Mesodermal cell (in vitro differentiated cells): Measurements from ENCODE around the gene MS4A6E.

ENCODE experiments used
- H3K27ac ChIP-seq: 2 replicates; pipeline ENCODE4 v1.7.0; 2013; ENCODE audit warnings: mild to moderate bottlenecking, low read depth, low read length, moderate library complexity; ENCODE audit not compliant: severe bottlenecking
- H3K36me3 ChIP-seq: 2 replicates; pipeline ENCODE4 v1.7.1; 2013; ENCODE audit warnings: mild to moderate bottlenecking, low read length, moderate library complexity; ENCODE audit not compliant: control insufficient read depth, insufficient read depth
- H3K4me1 ChIP-seq: one replicate; pipeline ENCODE4 v1.7.1; 2013; ENCODE audit warnings: mild to moderate bottlenecking, low read length; ENCODE audit not compliant: insufficient read depth, control insufficient read depth, poor library complexity, severe bottlenecking
- H3K4me3 ChIP-seq: 2 replicates; pipeline ENCODE4 v1.7.0; 2013; ENCODE audit warnings: low read length, control low read depth, mild to moderate bottlenecking; ENCODE audit not compliant: insufficient read depth, poor library complexity, severe bottlenecking; ENCODE audit errors: extremely low read depth
- H3K9me3 ChIP-seq: 2 replicates; pipeline ENCODE4 v1.7.1; 2013; ENCODE audit warnings: mild to moderate bottlenecking, low read length, moderate library complexity; ENCODE audit not compliant: control insufficient read depth
- WGBS, 2 experiments: methylation state at CpG; one replicate each; pipeline ENCODE4 v1.1.5; 2013; ENCODE audit warnings: missing lambda C conversion rate in 2 of 2; ENCODE audit not compliant: insufficient coverage in 2 of 2; 5-methylcytosine and 5-hydroxymethylcytosine counted together

MS4A6E gene

GRCh38 chr11:60305906-60306619, 21.0 kb upstream of the MS4A6E start:
- 61 to 69% methylated on average over 2 of the region's 3 CpGs for WGBS, 2 experiments
- Histone ChIP-seq H3K27ac (peak overlapping the region; percentile 73), H3K9me3 (no peaks in the 10 kb centered on the region), H3K4me3 (no peak overlapping the region), H3K4me1 (peaks cover 25% of the 10 kb centered on the region), H3K36me3 (no peaks in the 10 kb centered on the region)

GRCh38 chr11:60307507-60308195, 19.4 kb upstream of the MS4A6E start:
- WGBS, 2 experiments = 100% methylated on average over 3 of the region's 3 CpGs; no CpG with 5 or more reads in 1 of the 2 experiments
- no peak overlapping the region for H3K27ac ChIP-seq
- H3K4me3 ChIP-seq = no peak overlapping the region
- H3K36me3 ChIP-seq = no peaks in the 10 kb centered on the region
- peaks cover 25% of the 10 kb centered on the region for H3K4me1 ChIP-seq
- no peaks in the 10 kb centered on the region for H3K9me3 ChIP-seq

- 100% methylated on average over 1 of the region's 5 CpGs; no CpG with 5 or more reads in 1 of the 2 experiments for WGBS, 2 experiments
Measured at GRCh38 chr11:60310407-60310998, 16.6 kb upstream of the MS4A6E start.

GRCh38 chr11:60314635-60315321, 12.3 kb upstream of the MS4A6E start:
- WGBS, 2 experiments = 100% methylated on average over 1 of the region's 2 CpGs; no CpG with 5 or more reads in 1 of the 2 experiments
- Histone ChIP-seq H3K36me3 (no peaks in the 10 kb centered on the region), H3K9me3 (no peaks in the 10 kb centered on the region), H3K27ac (peak overlapping the region; percentile 41), H3K4me3 (no peak overlapping the region), H3K4me1 (peaks cover 6% of the 10 kb centered on the region)

More at GRCh38 chr11:60310407-60310998, 16.6 kb upstream of the MS4A6E start:
- Histone ChIP-seq H3K4me3 (no peak overlapping the region), H3K27ac (no peak overlapping the region), H3K9me3 (no peaks in the 10 kb centered on the region), H3K4me1 (peaks cover 19% of the 10 kb centered on the region), H3K36me3 (no peaks in the 10 kb centered on the region)

- Histone ChIP-seq H3K36me3 (no peaks in the 10 kb centered on the region), H3K4me3 (no peak overlapping the region), H3K27ac (no peak overlapping the region)
Measured at GRCh38 chr11:60315871-60316270, 11.2 kb upstream of the MS4A6E start.

GRCh38 chr11:60316317-60316716, 10.7 kb upstream of the MS4A6E start:
- Histone ChIP-seq H3K27ac (no peak overlapping the region), H3K36me3 (no peaks in the 10 kb centered on the region), H3K9me3 (no peaks in the 10 kb centered on the region), H3K4me3 (no peak overlapping the region), H3K4me1 (peaks cover 6% of the 10 kb centered on the region)
- WGBS, 2 experiments = no CpG with 5 or more reads among the region's 2 CpGs

More at GRCh38 chr11:60315871-60316270, 11.2 kb upstream of the MS4A6E start:
- Histone ChIP-seq H3K9me3 (no peaks in the 10 kb centered on the region), H3K4me1 (peaks cover 6% of the 10 kb centered on the region)

GRCh38 chr11:60318726-60319125, 8.3 kb upstream of the MS4A6E start:
- H3K9me3 ChIP-seq = no peaks in the 10 kb centered on the region
- WGBS, 2 experiments = 63 to 90% methylated on average over 2 of the region's 2 CpGs
- H3K27ac ChIP-seq = no peak overlapping the region
- no peaks in the 10 kb centered on the region for H3K36me3 ChIP-seq
- H3K4me3 ChIP-seq = no peak overlapping the region
- H3K4me1 ChIP-seq = peaks cover 6% of the 10 kb centered on the region

- Histone ChIP-seq H3K4me3 (no peak overlapping the region), H3K27ac (no peak overlapping the region), H3K9me3 (no peaks in the 10 kb centered on the region), H3K36me3 (no peaks in the 10 kb centered on the region), H3K4me1 (no peaks in the 10 kb centered on the region)
Measured at GRCh38 chr11:60321051-60321450, 6.0 kb upstream of the MS4A6E start.

GRCh38 chr11:60328460-60328859, 1.4 kb downstream of the MS4A6E start:
- H3K36me3 ChIP-seq = no peaks in the 10 kb centered on the region
- H3K27ac ChIP-seq = no peak overlapping the region
- peaks cover 8% of the 10 kb centered on the region for H3K9me3 ChIP-seq
- H3K4me3 ChIP-seq = no peak overlapping the region
- H3K4me1 ChIP-seq = no peaks in the 10 kb centered on the region

GRCh38 chr11:60332846-60333245, 5.8 kb downstream of the MS4A6E start:
- 56% methylated on average over 1 of the region's 3 CpGs; no CpG with 5 or more reads in 1 of the 2 experiments for WGBS, 2 experiments
- H3K4me3 ChIP-seq = no peak overlapping the region
- H3K4me1 ChIP-seq = no peaks in the 10 kb centered on the region
- H3K27ac ChIP-seq = no peak overlapping the region
- H3K9me3 ChIP-seq = peaks cover 4% of the 10 kb centered on the region
- H3K36me3 ChIP-seq = no peaks in the 10 kb centered on the region
